GM19351 (cell line): ENCODE measurements around the gene ANKZF1.
"Not testable (repeated sequence)": the region's sequence is repeated elsewhere in the genome, so short reads cannot be mapped to it uniquely, and the experiment has no call there.

Experiments
- ATAC-seq: cut with Tn5 transposase; IDR thresholded peaks from one replicate; pipeline ENCODE4 v1.9.1; 2021; ENCODE audit warnings: mild to moderate bottlenecking, moderate library complexity; ENCODE audit not compliant: unreplicated experiment

The ANKZF1 gene

GRCh38 chr2:219229305-219230058, at the start of gene ANKZF1, which contains the start of gene ATG9A:
ANKZF1 (plus strand) TSS chr2:219229806; CDS start chr2:219230258, 452 bp downstream.
ATG9A (minus strand) TSS chr2:219229636; CDS start chr2:219228024, 1,612 bp downstream.
- ATAC-seq: peak; percentile 95

- ATAC-seq: no peak
These were observed 48.6 kb upstream of the ANKZF1 start for GRCh38 chr2:219180961-219181360.

GRCh38 chr2:219181531-219181930, 48.1 kb upstream of the ANKZF1 start:
- no peak for ATAC-seq

- no peak for ATAC-seq
These were observed 47.1 kb upstream of the ANKZF1 start for GRCh38 chr2:219182331-219183150.

- ATAC-seq: no peak
These were observed 46.3 kb upstream of the ANKZF1 start for GRCh38 chr2:219183151-219183772.

GRCh38 chr2:219184121-219184520, 45.5 kb upstream of the ANKZF1 start:
- no peak for ATAC-seq

- no peak for ATAC-seq
These were observed 42.7 kb upstream of the ANKZF1 start for GRCh38 chr2:219186754-219187456.

GRCh38 chr2:219197388-219197787, 32.2 kb upstream of the ANKZF1 start:
- ATAC-seq: no peak

- no peak for ATAC-seq
These were observed 30.6 kb upstream of the ANKZF1 start for GRCh38 chr2:219198974-219199373.

GRCh38 chr2:219199470-219200211, 30.0 kb upstream of the ANKZF1 start:
- ATAC-seq: no peak

- not testable (repeated sequence) for ATAC-seq
These were observed 28.9 kb upstream of the ANKZF1 start for GRCh38 chr2:219200502-219201326.

- not testable (repeated sequence) for ATAC-seq
These were observed 28.3 kb upstream of the ANKZF1 start for GRCh38 chr2:219201331-219201730.

- ATAC-seq: no peak
These were observed 25.0 kb upstream of the ANKZF1 start for GRCh38 chr2:219204425-219205164.

- ATAC-seq: no peak
These were observed 24.5 kb upstream of the ANKZF1 start for GRCh38 chr2:219205165-219205538.

GRCh38 chr2:219205981-219206327, 23.7 kb upstream of the ANKZF1 start:
- no peak for ATAC-seq

GRCh38 chr2:219206328-219207133, 23.1 kb upstream of the ANKZF1 start, which contains the start of gene ZFAND2B:
ZFAND2B (plus strand) TSS chr2:219206782; CDS start chr2:219206988, 206 bp downstream.
- ATAC-seq: peak; percentile 98

GRCh38 chr2:219207134-219207883, 22.3 kb upstream of the ANKZF1 start:
- no peak for ATAC-seq
